ENCODE measurements around the gene SOX13.
"Not testable (repeated sequence)": the region's sequence is repeated elsewhere in the genome, so short reads cannot be mapped to it uniquely, and the experiment has no call there.

The SOX13 gene

DNA sequence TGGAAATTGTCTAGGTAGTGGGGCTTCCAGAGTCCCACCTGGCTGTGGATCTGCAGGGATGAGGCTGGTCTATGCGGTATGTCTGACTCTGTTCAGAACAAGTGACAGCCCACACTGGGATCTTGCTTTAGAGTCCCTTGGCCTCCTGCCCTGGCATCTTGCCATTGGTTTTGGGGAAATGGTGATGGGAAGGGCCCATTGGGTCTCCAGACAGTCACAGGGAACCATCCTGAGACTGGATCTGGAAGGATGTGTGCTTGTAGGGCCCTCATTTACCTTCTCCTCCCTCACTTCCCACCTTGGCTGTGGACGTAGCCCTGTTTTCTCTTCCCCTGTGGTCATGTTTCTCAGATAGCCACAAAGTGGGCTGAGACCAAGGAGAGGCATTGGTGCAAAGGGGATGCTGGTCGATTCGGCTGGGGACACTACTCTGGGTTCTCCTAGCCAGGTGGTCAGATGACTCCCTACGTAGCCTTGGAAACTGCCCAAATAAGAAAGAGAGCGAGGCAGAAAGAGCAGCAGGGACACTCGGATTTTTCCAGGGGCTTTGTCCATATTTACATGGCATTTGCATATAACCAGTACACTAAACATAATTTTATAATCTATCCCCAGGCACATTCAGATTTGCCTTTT lies 15.1 kb downstream of the SOX13 start:
- DNase-seq = no peak

- DNase-seq = no peak
These were observed 15.7 kb downstream of the SOX13 start for GRCh38 chr1:204088596-204088995.

- DNase-seq = no peak
These were observed 16.3 kb downstream of the SOX13 start for GRCh38 chr1:204089044-204089751.

GRCh38 chr1:204090132-204090531 lies 17.2 kb downstream of the SOX13 start:
- DNase-seq = not testable (repeated sequence)

GRCh38 chr1:204091066-204091465 lies 18.2 kb downstream of the SOX13 start:
- no peak for DNase-seq

DNA sequence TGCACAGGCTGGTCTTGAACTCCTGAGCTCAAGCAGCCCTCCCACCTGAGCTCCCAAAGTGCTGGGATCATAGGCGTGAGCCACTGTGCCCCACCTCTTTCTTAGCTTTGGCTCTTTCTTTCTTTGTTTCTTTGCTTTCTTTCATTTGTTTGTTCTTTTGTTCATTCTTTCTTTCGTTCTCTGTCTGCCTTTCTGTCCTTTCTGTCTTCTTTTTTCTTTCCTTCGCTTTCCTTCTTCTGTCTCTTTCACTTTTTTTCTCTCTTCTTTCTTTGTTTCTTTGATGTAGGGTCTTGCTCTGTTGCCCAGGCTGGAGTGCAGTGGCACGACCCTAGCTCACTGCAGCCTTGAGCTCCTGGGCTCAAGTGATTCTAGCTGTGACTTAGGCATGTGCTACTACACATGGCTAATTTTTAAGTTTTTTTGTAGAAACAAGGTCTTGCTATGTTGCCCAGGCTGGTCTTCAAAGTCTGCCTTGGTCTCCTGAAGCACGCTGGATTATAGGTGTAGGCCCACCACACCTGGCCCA lies 18.9 kb downstream of the SOX13 start:
- no peak for DNase-seq

DNA sequence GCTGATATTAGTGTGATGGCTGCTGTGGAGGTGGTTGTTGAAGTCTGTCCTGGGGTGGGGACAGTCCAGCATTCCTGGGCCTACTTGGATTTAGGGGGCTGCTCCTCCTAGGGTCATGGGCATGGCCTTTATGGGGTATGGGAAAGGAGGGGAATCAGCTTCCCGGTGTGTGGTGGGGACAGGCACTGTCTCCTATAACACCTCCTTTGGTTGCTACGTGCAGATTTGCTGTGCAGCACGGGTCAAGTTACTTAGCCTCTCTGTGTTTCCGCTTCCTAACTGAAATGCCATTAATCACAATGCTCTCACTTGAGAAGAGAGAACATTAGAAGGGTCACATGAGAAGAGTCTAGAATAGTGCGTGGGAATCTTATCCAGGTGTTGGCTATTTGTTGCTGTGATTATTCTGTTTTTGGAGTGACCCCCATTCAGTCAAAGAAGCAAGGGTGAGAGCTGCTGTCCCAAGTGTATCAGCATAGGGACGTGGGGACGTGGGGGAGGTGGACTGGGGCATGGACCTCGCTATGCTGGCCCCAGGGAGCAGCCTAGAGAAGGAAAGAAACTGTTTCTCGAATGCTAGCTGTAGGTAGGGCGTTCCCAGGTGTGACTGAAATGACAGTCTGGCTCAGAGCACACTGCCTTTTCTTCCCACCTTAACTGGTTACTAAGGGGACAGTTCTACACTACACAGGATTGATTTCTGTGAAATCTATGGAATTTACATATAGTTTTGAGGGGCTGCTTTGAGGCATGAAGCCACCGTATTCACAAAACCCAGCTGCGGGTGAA lies 19.9 kb downstream of the SOX13 start:
- no peak for DNase-seq

GRCh38 chr1:204093421-204093717 lies 20.5 kb downstream of the SOX13 start:
- no peak for DNase-seq

DNA sequence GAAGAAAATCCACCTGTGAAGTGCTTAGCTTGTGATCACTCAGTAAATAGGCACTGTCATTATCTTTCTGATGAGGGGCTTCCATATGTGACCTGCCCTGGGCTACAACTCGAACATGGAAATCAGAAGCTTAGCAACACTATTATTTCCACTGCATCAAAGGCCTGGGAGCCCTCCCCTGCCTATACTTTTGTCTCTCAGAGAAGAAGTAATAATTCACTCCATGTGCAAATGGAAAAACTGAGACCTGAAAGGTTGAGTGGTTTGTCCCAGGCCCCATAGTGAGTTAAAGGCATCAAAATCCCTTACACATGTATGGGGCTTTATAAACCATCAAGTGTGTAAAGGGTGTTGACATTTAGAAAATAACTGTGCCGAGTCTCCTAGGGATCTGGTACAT lies 20.9 kb downstream of the SOX13 start:
- no peak for DNase-seq

DNA sequence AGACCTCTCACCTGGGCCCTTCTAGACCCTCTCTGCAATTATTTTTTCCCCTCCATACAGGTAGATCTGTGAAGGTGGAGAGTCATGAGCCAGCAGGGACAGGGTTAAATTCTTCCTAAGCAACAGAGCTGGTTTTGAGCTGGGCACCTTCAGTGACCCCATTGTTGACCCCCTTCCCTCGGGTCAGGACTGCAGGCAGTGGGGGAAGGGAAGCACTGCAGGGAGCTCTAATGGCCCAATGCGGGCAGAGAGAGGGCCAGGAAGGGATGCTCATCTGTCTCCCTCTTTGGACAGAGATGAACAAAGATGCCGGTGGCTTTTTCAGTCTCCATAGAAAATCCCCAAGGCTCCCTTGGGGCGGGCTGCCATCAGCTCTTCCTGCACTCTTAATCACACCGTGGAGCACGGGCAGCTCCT lies 21.4 kb downstream of the SOX13 start:
- DNase-seq = no peak

GRCh38 chr1:204094856-204095634 lies 22.1 kb downstream of the SOX13 start:
- DNase-seq = no peak

- DNase-seq = no peak
These were observed 24.0 kb downstream of the SOX13 start for GRCh38 chr1:204096931-204097330.

DNA sequence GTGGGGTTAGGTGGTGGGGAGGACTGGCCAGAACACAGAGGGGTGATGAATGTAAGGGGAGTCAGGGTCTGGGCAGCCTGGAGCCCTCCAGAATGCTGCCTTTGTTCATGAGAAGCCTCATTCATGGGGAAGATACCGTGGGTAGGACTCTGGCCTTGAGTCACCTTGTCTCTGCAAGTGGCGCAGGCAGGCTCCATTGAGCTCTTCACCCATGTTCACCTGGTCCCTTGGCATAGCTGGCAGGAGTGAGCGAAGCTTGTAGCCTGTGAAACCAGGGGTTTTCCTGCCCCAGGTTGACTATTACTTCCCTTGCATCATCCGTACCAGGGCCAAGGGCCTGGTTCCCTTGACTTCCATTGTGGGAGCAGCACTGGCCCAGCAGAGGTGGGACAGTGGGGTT lies 25.8 kb downstream of the SOX13 start:
- no peak for DNase-seq

DNA sequence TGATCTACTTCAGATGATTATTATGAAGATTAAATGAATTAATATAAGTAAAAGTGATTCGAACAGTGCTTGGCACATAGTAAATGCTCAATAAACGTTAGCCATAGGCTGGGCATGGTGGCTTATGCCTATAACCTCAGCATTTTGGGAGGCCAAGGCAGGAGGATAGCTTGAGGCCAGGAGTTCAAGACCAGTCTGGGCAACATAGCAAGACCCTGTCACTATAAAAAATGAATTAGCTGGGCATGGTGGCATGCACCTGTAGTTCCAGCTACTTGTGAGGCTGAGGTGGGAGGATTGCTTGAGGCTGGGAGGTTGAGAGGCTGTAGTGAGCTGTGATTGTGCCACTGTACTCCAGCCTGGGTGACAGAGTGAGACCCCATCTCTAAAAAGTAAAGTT lies 26.8 kb downstream of the SOX13 start:
- not testable (repeated sequence) for DNase-seq

DNA sequence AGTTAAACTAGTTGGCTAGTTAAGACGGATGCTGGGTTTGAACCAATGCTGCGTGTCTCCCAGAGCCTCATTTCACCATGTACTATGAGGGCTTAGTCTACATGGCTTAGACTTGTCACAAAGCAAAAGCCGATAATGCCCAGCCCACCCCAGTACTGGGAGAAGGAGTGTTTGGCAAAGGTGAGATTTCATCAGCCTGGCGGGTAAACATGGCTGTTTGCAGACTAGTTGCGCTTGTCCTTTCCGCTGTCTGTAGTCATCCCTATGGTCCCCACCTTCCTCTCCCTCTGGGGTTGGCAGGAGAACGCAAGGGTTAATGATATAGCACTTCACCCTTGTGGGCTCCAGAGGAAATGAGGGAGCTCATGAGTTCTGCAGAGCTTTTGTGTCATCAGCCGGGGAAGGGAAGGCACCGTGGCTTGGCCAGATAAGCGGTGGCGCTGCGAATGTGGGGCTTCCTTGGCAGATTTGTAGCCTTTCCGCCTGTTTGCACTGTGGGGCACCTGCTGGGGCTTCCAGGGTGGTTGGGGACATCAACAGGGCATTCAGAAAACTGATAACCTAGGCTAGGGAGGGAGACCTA lies 29.2 kb downstream of the SOX13 start:
- no peak for DNase-seq

DNA sequence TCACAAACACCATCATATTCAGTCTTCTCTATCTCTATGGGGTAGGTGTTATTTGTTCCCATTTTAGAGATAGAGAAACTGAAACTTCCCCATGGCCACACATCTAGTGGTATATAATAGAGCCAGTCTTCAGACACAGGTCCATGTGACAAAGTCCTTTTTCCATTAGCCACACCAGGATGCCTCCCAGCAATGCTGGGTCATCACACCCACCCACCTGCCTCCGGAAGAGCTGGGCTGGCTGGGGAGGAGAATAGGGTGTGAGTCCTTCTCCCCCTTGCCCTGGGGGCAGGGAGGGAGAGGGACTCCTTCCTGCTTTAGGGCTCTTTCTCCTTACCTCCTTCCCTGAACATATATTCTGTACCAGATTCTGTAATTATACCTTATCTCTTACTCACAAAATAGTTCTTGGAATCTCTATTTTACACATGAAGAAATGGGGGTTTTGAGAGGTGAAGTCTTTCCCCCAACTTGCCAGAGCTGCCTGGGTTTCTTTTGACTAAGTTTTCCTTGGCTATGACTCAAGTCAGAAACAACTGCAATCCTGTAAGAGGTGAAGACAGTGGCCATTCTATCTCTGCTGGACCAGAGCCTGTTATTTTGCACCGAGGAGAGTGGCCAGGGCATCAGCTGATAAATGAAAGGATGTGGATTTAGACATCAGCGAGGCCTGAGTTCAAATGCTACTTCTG lies 30.0 kb downstream of the SOX13 start:
- no peak for DNase-seq

DNA sequence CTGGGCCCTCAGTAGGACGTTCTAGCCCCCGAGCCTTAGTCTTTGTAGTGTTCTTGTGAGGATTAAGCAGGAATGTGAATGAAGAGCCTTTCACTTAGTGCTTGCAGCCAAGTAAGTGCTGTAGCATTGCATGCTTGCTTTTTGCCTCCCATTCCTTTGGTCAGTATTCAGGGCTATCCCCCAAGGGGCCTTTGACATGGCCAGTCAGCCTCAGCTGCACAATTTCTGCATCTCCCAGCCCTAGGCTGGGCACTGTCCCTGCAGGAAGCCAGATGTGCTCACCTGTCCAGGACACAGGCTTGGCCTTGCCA lies 30.5 kb downstream of the SOX13 start:
- DNase-seq = no peak

- no peak for DNase-seq
These were observed 31.6 kb downstream of the SOX13 start for GRCh38 chr1:204104331-204105130.

- no peak for DNase-seq
These were observed 32.2 kb downstream of the SOX13 start for GRCh38 chr1:204105131-204105515.

GRCh38 chr1:204106825-204107224 lies 33.9 kb downstream of the SOX13 start:
- DNase-seq = no peak

DNA sequence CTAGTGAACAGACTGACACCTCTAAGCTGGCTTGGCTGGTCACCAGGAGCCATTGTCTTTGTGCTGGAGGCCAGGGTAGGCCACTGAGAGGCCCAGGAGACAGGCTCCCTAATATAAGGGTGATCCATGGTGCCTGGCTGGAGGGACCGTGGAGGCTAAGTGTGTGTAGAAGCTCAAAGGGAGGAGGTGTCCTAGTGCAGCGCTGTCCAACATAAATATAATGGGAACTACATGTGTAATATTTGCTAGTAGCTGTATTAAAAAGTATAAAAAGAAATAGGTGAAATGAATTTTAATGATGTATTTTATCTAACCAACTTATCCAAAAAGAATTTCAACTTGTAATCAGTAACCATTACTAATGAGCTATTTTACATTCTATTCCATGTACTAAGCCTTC lies 35.0 kb downstream of the SOX13 start:
- DNase-seq = no peak

Measured in activated T-cell treated with anti-CD3 and anti-CD28 coated beads, Interleukin-2, amount 50 U/mL, for 1 hour (primary cell).